GM23248 (cell line): ENCODE measurements around the gene KLHL30. TPM values are rescaled to one million over a fixed set of nuclear protein-coding genes. Genes with fewer than 3 reads are reported as not detected.
A peak's percentile ranks its signal among the peaks of the same experiment; 100 is the strongest.

Experiments
- DNase-seq: peaks from one replicate; pipeline ENCODE4 v3.0.0-alpha.2; 2015
- H2AFZ ChIP-seq: fragments of 200-600 bp; sonication (generic); 2 replicates; pipeline ENCODE4 v1.6.1; 2016; ENCODE audit warnings: antibody characterized with exemption
- H3F3A ChIP-seq: fragments of 200-600 bp; sonication (generic); 2 replicates; pipeline ENCODE4 v1.6.1; 2016; ENCODE audit warnings: mild to moderate bottlenecking, antibody characterized with exemption, mixed run types; ENCODE audit not compliant: insufficient read depth
- H3K27ac ChIP-seq: fragments of 200-600 bp; sonication (generic); 2 replicates; pipeline ENCODE4 v1.5.1; 2016; ENCODE audit warnings: mild to moderate bottlenecking
- H3K27me3 ChIP-seq: fragments of 200-600 bp; sonication (generic); replicated peaks from 2 replicates; pipeline ENCODE4 v1.6.1; 2016; ENCODE audit warnings: mild to moderate bottlenecking; ENCODE audit not compliant: insufficient read depth
- H3K36me3 ChIP-seq: fragments of 200-600 bp; sonication (generic); 2 replicates; pipeline ENCODE4 v1.6.1; 2016; ENCODE audit warnings: low read depth, mild to moderate bottlenecking
- H3K4me1 ChIP-seq: fragments of 200-600 bp; sonication (generic); 2 replicates; pipeline ENCODE4 v1.6.1; 2016; ENCODE audit warnings: mild to moderate bottlenecking; ENCODE audit not compliant: insufficient read depth
- H3K4me2 ChIP-seq: fragments of 200-600 bp; sonication (generic); one replicate; pipeline ENCODE4 v1.6.1; 2016; ENCODE audit warnings: mild to moderate bottlenecking; ENCODE audit not compliant: unreplicated experiment
- H3K4me3 ChIP-seq: fragments of 200-600 bp; sonication (generic); 2 replicates; pipeline ENCODE4 v1.5.1; 2016; ENCODE audit warnings: mild to moderate bottlenecking
- H3K79me2 ChIP-seq: fragments of 200-600 bp; sonication (generic); 2 replicates; pipeline ENCODE4 v1.6.1; 2016; ENCODE audit warnings: mild to moderate bottlenecking; ENCODE audit not compliant: insufficient read depth
- H3K9ac ChIP-seq: fragments of 200-600 bp; sonication (generic); 2 replicates; pipeline ENCODE4 v1.6.1; 2016; ENCODE audit warnings: mild to moderate bottlenecking
- H3K9me2 ChIP-seq: fragments of 200-600 bp; sonication (generic); 2 replicates; pipeline ENCODE4 v1.6.1; 2016; ENCODE audit warnings: mixed run types, mild to moderate bottlenecking, moderate library complexity; ENCODE audit not compliant: insufficient read depth
- H3K9me3 ChIP-seq: fragments of 200-600 bp; sonication (generic); one replicate; pipeline ENCODE4 v1.6.1; 2017; ENCODE audit warnings: low read depth
- H4K20me1 ChIP-seq: fragments of 200-600 bp; sonication (generic); 2 replicates; pipeline ENCODE4 v1.6.0; 2016; ENCODE audit not compliant: insufficient read depth
- EZH2 ChIP-seq: fragments of 200-600 bp; sonication (generic); IDR thresholded peaks from 2 replicates; pipeline ENCODE4 v1.6.1; 2018; ENCODE audit warnings: antibody characterized with exemption, mild to moderate bottlenecking; ENCODE audit not compliant: insufficient read depth, poor library complexity, severe bottlenecking
- EZH2phosphoT487 ChIP-seq: fragments of 200-600 bp; sonication (generic); IDR thresholded peaks from 2 replicates; pipeline ENCODE4 v1.6.1; 2018; ENCODE audit warnings: antibody characterized with exemption, moderate library complexity, mild to moderate bottlenecking, low read depth; ENCODE audit not compliant: insufficient read depth
- WGBS, 2 experiments: methylation state at CpG; one replicate each; pipeline ENCODE4 v1.1.6; 2015 to 2017; ENCODE audit warnings: low lambda C conversion rate in 2 of 2, low coverage in 1 of 2; ENCODE audit errors: missing lambda C conversion rate in 2 of 2; 5-methylcytosine and 5-hydroxymethylcytosine counted together
- in situ Hi-C: fragments of 300-500 bp; cut with MboI; formaldehyde crosslinking; loops from 2 replicates; pipeline ENCODE4 v1.15.0; 2020
- polyA plus RNA-seq: library from polyadenylated mRNA; unstranded; fragments of >200 nt; fragmentation: Nextera tagmentation; extraction: Ambion mirVana; gene quantifications from 2 replicates; pipeline ENCODE4 v1.2.1, GENCODE V29; 2016
- total RNA-seq: library from RNA; depleted of rRNA; stranded (reverse); fragments of >200 nt; shearing (Covaris generic); gene quantifications from 2 replicates; pipeline ENCODE4 v1.2.3, GENCODE V29; 2014

The KLHL30 gene
- total and polyA plus RNA-seq, 2 experiments from 2014 or later: 0.05 to 0.11 TPM

GRCh38 chr2:238140721-238141540 lies 2.5 kb downstream of the KLHL30 start:
- peaks cover 15% of the 10 kb centered on the region for H3K4me1 ChIP-seq
- WGBS, 2 experiments: 95 to 96% methylated on average over 49 to 50 of the region's 60 CpGs
- no peak overlapping the region for H3K27ac ChIP-seq
- H3K27me3 ChIP-seq: no peaks in the 10 kb centered on the region
- H4K20me1 ChIP-seq: no peaks in the 10 kb centered on the region
- no peaks in the 10 kb centered on the region for H3K36me3 ChIP-seq
- DNase-seq: no peak
- H3K79me2 ChIP-seq: no peaks in the 10 kb centered on the region
- H3K4me3 ChIP-seq: no peak overlapping the region
- H3K9ac ChIP-seq: no peak overlapping the region
- H3F3A ChIP-seq: no peaks in the 10 kb centered on the region
- no peak overlapping the region for H3K4me2 ChIP-seq
- H3K9me2 ChIP-seq: no peaks in the 10 kb centered on the region
- in situ Hi-C loops: no loop called here
- no peak for TF ChIP-seq EZH2
- no peak overlapping the region for H2AFZ ChIP-seq
- H3K9me3 ChIP-seq: no peaks in the 10 kb centered on the region

DNA sequence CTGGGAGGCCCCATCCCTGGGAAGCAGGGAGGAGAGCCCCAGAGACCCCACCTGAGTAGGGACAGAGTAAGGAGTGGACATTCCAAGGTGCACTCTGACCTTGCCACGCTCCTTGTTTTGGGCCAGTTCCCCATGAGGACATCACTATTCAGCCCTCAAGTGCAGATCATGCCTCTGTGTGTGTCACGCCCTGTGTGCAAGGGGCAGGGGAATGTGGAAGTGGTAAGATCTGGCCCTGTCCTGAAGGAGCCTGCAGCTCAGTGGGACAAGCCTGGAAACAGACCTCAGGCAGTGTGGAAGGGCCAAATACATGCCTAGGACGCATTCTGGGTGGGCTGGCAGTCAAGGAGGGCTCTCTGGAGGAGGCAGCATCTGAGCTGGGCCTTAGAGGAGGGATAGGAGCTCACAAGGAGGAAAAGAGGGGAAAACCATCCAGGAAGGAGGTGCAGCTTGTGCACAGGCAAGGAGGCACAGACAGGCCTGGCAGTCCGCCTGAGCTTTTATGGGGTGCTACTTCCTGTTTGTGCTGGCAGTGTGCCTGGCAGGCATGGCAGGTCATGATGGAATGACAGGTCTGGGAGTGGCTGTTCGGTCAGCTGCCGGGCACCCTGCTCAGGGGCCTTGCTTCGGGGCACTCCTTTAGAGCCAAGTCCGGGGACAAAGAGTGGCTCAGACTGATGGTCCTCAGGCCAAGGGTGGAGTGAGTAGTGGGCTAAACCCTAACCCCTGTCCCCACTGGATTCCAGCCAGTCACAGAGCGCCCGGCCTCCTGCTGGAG lies 3.3 kb downstream of the KLHL30 start:
- Histone ChIP-seq H4K20me1 (no peaks in the 10 kb centered on the region), H3K27me3 (no peaks in the 10 kb centered on the region), H3K36me3 (no peaks in the 10 kb centered on the region), H3K4me3 (no peak overlapping the region), H3K9ac (no peak overlapping the region), H3K27ac (no peak overlapping the region), H3K79me2 (no peaks in the 10 kb centered on the region), H3K4me2 (no peak overlapping the region), H3K9me3 (no peaks in the 10 kb centered on the region), H2AFZ (no peak overlapping the region), H3F3A (no peaks in the 10 kb centered on the region), H3K9me2 (no peaks in the 10 kb centered on the region), H3K4me1 (peaks cover 15% of the 10 kb centered on the region)
- TF ChIP-seq EZH2phosphoT487 (no peak), EZH2 (no peak)
- in situ Hi-C loops: no loop called here
- WGBS, 2 experiments: 86 to 91% methylated on average over 9 to 10 of the region's 10 CpGs
- DNase-seq: peak; percentile 24

DNA sequence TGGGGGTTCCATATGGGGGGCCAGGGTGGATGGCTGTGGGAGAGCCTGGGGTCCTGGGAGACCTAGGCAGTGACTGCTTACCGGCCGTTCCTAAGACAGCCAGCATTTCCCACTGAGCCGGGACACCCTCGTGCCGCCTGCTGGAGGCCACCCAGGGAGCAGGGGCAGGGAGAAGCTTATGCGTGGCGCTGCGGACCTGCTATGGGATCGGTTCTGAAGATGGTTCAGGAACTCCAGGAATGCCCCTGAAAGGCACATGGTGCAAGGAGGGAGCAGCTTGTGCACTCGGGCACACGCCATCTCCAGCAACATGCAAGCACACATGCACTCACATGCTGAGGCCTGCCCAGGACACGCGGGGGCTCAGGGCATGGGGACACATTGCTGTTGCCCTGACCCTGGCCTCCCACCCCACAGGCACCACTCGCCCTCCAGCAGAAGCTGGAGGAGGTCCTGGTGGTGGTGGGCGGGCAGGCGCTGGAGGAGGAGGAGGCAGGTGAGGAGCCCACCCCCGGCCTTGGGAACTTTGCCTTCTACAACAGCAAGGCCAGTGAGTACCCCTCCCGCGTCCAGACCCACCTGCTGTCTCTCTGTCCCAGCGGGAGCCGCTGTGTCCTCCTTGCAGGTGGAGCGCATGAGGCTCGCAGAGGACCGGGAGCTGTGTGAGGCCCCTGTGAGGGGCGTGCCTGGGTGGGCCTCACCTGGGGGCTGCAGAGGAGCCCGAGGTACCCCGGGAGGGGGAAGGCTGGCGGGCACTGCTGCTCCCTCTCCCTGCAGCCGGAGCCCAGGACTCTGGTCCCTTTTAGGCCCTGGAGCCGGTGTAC lies 4.1 kb downstream of the KLHL30 start:
- Histone ChIP-seq H3F3A (no peaks in the 10 kb centered on the region), H3K9me2 (no peaks in the 10 kb centered on the region), H3K9ac (no peak overlapping the region), H3K4me2 (no peak overlapping the region), H3K4me1 (peaks cover 15% of the 10 kb centered on the region), H3K27ac (no peak overlapping the region), H3K36me3 (no peaks in the 10 kb centered on the region), H3K27me3 (no peaks in the 10 kb centered on the region), H4K20me1 (no peaks in the 10 kb centered on the region), H3K79me2 (no peaks in the 10 kb centered on the region), H2AFZ (no peak overlapping the region), H3K9me3 (no peaks in the 10 kb centered on the region), H3K4me3 (no peak overlapping the region)
- in situ Hi-C loops: no loop called here
- 83 to 89% methylated on average over 26 to 30 of the region's 30 CpGs for WGBS, 2 experiments
- TF ChIP-seq EZH2phosphoT487: no peak
- TF ChIP-seq EZH2: no peak
- no peak for DNase-seq

DNA sequence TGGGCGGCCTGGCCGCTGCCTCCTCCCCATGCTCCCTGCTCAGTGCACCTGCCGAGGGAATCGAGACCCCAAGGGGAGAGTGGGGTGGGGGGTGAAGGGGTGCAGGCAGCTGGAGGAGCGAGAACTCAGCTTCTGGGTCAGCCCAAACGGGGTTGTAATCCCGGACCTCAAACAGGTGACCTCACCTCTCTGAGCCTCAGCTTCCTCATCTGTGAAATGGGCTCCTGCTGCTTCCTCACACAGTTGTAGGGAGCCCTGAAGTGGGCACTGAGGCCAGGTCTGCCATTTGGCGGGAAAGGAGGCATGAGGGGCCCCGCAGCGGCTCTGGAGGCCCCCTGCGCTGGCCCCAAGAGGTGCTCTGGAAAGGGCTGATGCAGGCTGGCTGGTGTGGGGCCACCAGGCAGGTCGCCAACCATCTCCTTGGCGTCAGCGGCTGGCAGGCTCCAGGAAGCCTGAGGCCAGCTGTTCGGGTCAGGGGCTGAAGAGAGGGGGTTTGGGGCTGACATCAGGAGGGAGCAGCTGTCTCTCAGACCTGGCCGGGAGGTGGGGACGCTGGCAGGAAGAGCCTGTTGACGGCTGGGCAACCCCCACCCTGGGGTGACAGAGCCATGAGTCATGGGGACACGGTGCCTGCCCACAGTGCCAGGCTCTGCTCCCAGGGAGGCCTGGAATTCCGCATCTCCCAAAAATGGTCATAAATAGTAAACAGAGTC lies 4.9 kb downstream of the KLHL30 start:
- no peaks in the 10 kb centered on the region for H4K20me1 ChIP-seq
- no peaks in the 10 kb centered on the region for H3K9me2 ChIP-seq
- H3K36me3 ChIP-seq: no peaks in the 10 kb centered on the region
- H3K4me2 ChIP-seq: peak overlapping the region; percentile 49
- no peak overlapping the region for H3K4me3 ChIP-seq
- in situ Hi-C loops: no loop called here
- TF ChIP-seq EZH2: no peak
- DNase-seq: peak; percentile 89
- no peak overlapping the region for H3K9ac ChIP-seq
- no peaks in the 10 kb centered on the region for H3K79me2 ChIP-seq
- WGBS, 2 experiments: 33 to 34% methylated on average over 19 to 20 of the region's 20 CpGs
- no peak overlapping the region for H3K27ac ChIP-seq
- H3K27me3 ChIP-seq: no peaks in the 10 kb centered on the region
- H3K4me1 ChIP-seq: peaks cover 15% of the 10 kb centered on the region
- no peaks in the 10 kb centered on the region for H3F3A ChIP-seq
- H2AFZ ChIP-seq: no peak overlapping the region
- no peaks in the 10 kb centered on the region for H3K9me3 ChIP-seq
